GM18498 (cell line): Measurements from ENCODE around the gene EGLN3.
"Not testable (repeated sequence)": the region's sequence is repeated elsewhere in the genome, so short reads cannot be mapped to it uniquely, and the experiment has no call there.

ENCODE experiments used
- ATAC-seq: cut with Tn5 transposase; IDR thresholded peaks from one replicate; pipeline ENCODE4 v1.9.1; 2021; ENCODE audit warnings: mild to moderate bottlenecking, moderate library complexity; ENCODE audit not compliant: unreplicated experiment

Gene EGLN3

GRCh38 chr14:33962466-33962865 is 11.6 kb upstream of the EGLN3 start:
- not testable (repeated sequence) for ATAC-seq

- no peak for ATAC-seq
Observed at GRCh38 chr14:33962016-33962415, 11.1 kb upstream of the EGLN3 start.

- ATAC-seq, result no peak
Observed at GRCh38 chr14:33959692-33960151, 8.8 kb upstream of the EGLN3 start.

GRCh38 chr14:33958605-33959226 is 7.8 kb upstream of the EGLN3 start:
- no peak for ATAC-seq

GRCh38 chr14:33957993-33958392 is 7.1 kb upstream of the EGLN3 start:
- no peak for ATAC-seq

GRCh38 chr14:33957299-33957698 is 6.4 kb upstream of the EGLN3 start:
- ATAC-seq, result no peak

- ATAC-seq, result no peak
Observed at GRCh38 chr14:33956640-33957039, 5.8 kb upstream of the EGLN3 start.

- ATAC-seq, result no peak
Observed at GRCh38 chr14:33954016-33954598, 3.2 kb upstream of the EGLN3 start.

- no peak for ATAC-seq
Observed at GRCh38 chr14:33952541-33952940, 1.7 kb upstream of the EGLN3 start.

- ATAC-seq, result no peak
Observed at GRCh38 chr14:33951183-33951840, 438 bp upstream of the EGLN3 start.

- no peak for ATAC-seq
Observed at GRCh38 chr14:33949411-33949893, 1.4 kb downstream of the EGLN3 start.

GRCh38 chr14:33948869-33949408 is 1.9 kb downstream of the EGLN3 start:
- ATAC-seq, result no peak

GRCh38 chr14:33948145-33948868 is 2.6 kb downstream of the EGLN3 start:
- ATAC-seq, result no peak

- ATAC-seq, result no peak
Observed at GRCh38 chr14:33946679-33947476, 4.0 kb downstream of the EGLN3 start.

- no peak for ATAC-seq
Observed at GRCh38 chr14:33945210-33946088, 5.4 kb downstream of the EGLN3 start.

GRCh38 chr14:33943096-33943883 is 7.6 kb downstream of the EGLN3 start:
- ATAC-seq, result no peak

- no peak for ATAC-seq
Observed at GRCh38 chr14:33941718-33942117, 9.2 kb downstream of the EGLN3 start.

GRCh38 chr14:33940561-33941011 is 10.3 kb downstream of the EGLN3 start:
- ATAC-seq, result no peak
